KBM-7 (cell line): ENCODE measurements around the gene PBX2.
A peak's percentile ranks its signal among the peaks of the same experiment; 100 is the strongest.
"Not testable (repeated sequence)": the region's sequence is repeated elsewhere in the genome, so short reads cannot be mapped to it uniquely, and the experiment has no call there.

ENCODE experiments used
- DNase-seq: peaks from one replicate; pipeline ENCODE4 v3.0.0-alpha.2; 2015
- in situ Hi-C: fragments of 300-500 bp; cut with MboI; formaldehyde crosslinking; loops from 2 replicates; pipeline ENCODE4 v1.14.3; 2020; ENCODE audit warnings: low sequenced_read_pairs, low pct_unique_long_range_greater_than_20kb, mixed read lengths

The PBX2 gene

GRCh38 chr6:32204268-32204715 lies 14.3 kb upstream of the PBX2 start:
- in situ Hi-C loops = no loop called here
- no peak for DNase-seq

GRCh38 chr6:32203426-32204267 lies 13.6 kb upstream of the PBX2 start:
- no peak for DNase-seq
- in situ Hi-C loops = no loop called here

GRCh38 chr6:32202186-32202585 lies 12.2 kb upstream of the PBX2 start:
- no peak for DNase-seq
- in situ Hi-C loops = no loop called here

GRCh38 chr6:32200711-32201475 lies 10.9 kb upstream of the PBX2 start:
- no peak for DNase-seq
- in situ Hi-C loops = no loop called here

- in situ Hi-C loops = no loop called here
- DNase-seq = no peak
Observed at GRCh38 chr6:32198866-32199265, 8.9 kb upstream of the PBX2 start.

- in situ Hi-C loops = no loop called here
- DNase-seq = no peak
Observed at GRCh38 chr6:32198345-32198696, 8.3 kb upstream of the PBX2 start.

- no peak for DNase-seq
- in situ Hi-C loops = no loop called here
Observed at GRCh38 chr6:32196682-32197616, 6.9 kb upstream of the PBX2 start.

- in situ Hi-C loops = no loop called here
- peak; percentile 67 for DNase-seq
Observed at GRCh38 chr6:32195902-32196681, 6.1 kb upstream of the PBX2 start.

- DNase-seq = peak; percentile 99
- in situ Hi-C loops = no loop called here
Observed at GRCh38 chr6:32195652-32195901, 5.6 kb upstream of the PBX2 start.

GRCh38 chr6:32194825-32195651 lies 5.0 kb upstream of the PBX2 start:
- DNase-seq = peak; percentile 70
- in situ Hi-C loops = no loop called here

- DNase-seq = no peak
- in situ Hi-C loops = no loop called here
Observed at GRCh38 chr6:32194388-32194787, 4.4 kb upstream of the PBX2 start.

- in situ Hi-C loops, DNase-seq: not testable (repeated sequence)
Observed at GRCh38 chr6:32193096-32193495, 3.1 kb upstream of the PBX2 start.

- in situ Hi-C loops = no loop called here
- DNase-seq = peak; percentile 93
Observed at GRCh38 chr6:32192608-32193039, 2.6 kb upstream of the PBX2 start, which contains the start of gene GPSM3. TSS of gene GPSM3 (minus strand) at chr6:32192643. CDS start at chr6:32192513, 130 bp downstream.

- in situ Hi-C loops = no loop called here
- DNase-seq = no peak
Observed at GRCh38 chr6:32191696-32192607, 1.9 kb upstream of the PBX2 start.

GRCh38 chr6:32190911-32191677 lies 1.1 kb upstream of the PBX2 start:
- in situ Hi-C loops = no loop called here

GRCh38 chr6:32189742-32190053 lies 304 bp downstream of the PBX2 start:
- DNase-seq = no peak
- in situ Hi-C loops = no loop called here

More at GRCh38 chr6:32190911-32191677, 1.1 kb upstream of the PBX2 start:
- no peak for DNase-seq
